K562 (cell line): Measurements from ENCODE around the gene WDR64. TPM values are rescaled to one million over a fixed set of nuclear protein-coding genes. Genes with fewer than 3 reads are reported as not detected.

ENCODE experiments used
- CBX1 ChIP-seq: sonication (generic); IDR thresholded peaks from 2 replicates; pipeline ENCODE4 v1.6.1; 2016; ENCODE audit warnings: antibody characterized with exemption, low read depth, mild to moderate bottlenecking
- CUX1 ChIP-seq: fragments of 200-800 bp; sonication (Bioruptor generic); IDR thresholded peaks from 2 replicates; pipeline ENCODE4 v1.6.1; 2016; ENCODE audit warnings: missing genetic modification characterization, missing compliant biosample characterization
- ELF2 ChIP-seq: fragments of 250-450 bp; sonication (Bioruptor Pico); IDR thresholded peaks from 2 replicates; pipeline ENCODE4 v1.5.0; 2021; ENCODE audit warnings: mild to moderate bottlenecking
- ELF4 ChIP-seq: fragments of 450-650 bp; formaldehyde crosslinking; IDR thresholded peaks from 2 replicates; pipeline ENCODE4 v1.4.0; 2022; ENCODE audit warnings: missing genetic modification characterization
- MYBL2 ChIP-seq, 2 experiments: fragments of 450-650 bp in 1 of 2; sonication (generic) in 1 of 2; formaldehyde crosslinking in 1 of 2; IDR thresholded peaks; 2 replicates each; pipeline versions ENCODE4 v1.6.1 to v1.8.1; 2017 to 2022; ENCODE audit warnings: borderline replicate concordance in 1 of 2, inconsistent platforms in 1 of 2, low read depth in 1 of 2, mild to moderate bottlenecking in 1 of 2, missing genetic modification reagents in 1 of 2, moderate library complexity in 1 of 2
- NR3C1 ChIP-seq: sonication (generic); formaldehyde crosslinking; IDR thresholded peaks from 2 replicates; pipeline ENCODE4 v1.8.1; 2022; ENCODE audit warnings: missing genetic modification reagents
- SMAD3 ChIP-seq: fragments of 450-650 bp; formaldehyde crosslinking; conservative IDR thresholded peaks from 2 replicates; pipeline ENCODE4 v1.4.0; 2020; ENCODE audit warnings: mild to moderate bottlenecking
- SMAD4 ChIP-seq: fragments of 250-450 bp; sonication (Bioruptor Pico); conservative IDR thresholded peaks from 2 replicates; pipeline ENCODE4 v1.8.0; 2021; ENCODE audit warnings: inconsistent platforms, mild to moderate bottlenecking, moderate library complexity
- TAL1 ChIP-seq: fragments of 450-650 bp; IDR thresholded peaks from 2 replicates; pipeline ENCODE4 v1.6.1; 2016; ENCODE audit warnings: mild to moderate bottlenecking
- ZBTB1 ChIP-seq: sonication (generic); formaldehyde crosslinking; IDR thresholded peaks from 2 replicates; pipeline ENCODE4 v1.8.1; 2023; ENCODE audit warnings: missing genetic modification reagents, low read depth, mild to moderate bottlenecking, borderline replicate concordance
- ZNF197 ChIP-seq: fragments of 200-800 bp; sonication (Bioruptor generic); IDR thresholded peaks from 2 replicates; pipeline ENCODE4 v1.6.1; 2016; ENCODE audit warnings: low read depth, missing genetic modification characterization, missing compliant biosample characterization
- ZNF830 ChIP-seq: fragments of 250-450 bp; sonication (Bioruptor Pico); IDR thresholded peaks from 2 replicates; pipeline ENCODE4 v1.5.0; 2021; ENCODE audit warnings: mild to moderate bottlenecking
- polyA plus RNA-seq, 8 experiments: library from polyadenylated mRNA; depleted of rRNA in 4 of 8; stranded (reverse) in 5 of 8; unstranded in 3 of 8; fragments of >200 nt; fragmentation: Nextera tagmentation in 2 of 8; fragmentation: Illumina TruSeq in 1 of 8; extraction: Ambion mirVana in 2 of 8; extraction: Trizol in 1 of 8; gene quantifications; 2 replicates each; pipeline versions ENCODE4 v1.2.1 to v1.2.3, GENCODE V29; 2011 to 2014; ENCODE audit warnings: inconsistent platforms in 1 of 8, missing spikeins in 1 of 8
- total RNA-seq, 7 experiments: library from RNA; depleted of rRNA in 6 of 7; stranded (reverse); fragments of >200 nt in 6 of 7; fragmentation: Illumina TruSeq in 2 of 7; extraction: Trizol in 2 of 7; gene quantifications; 2 replicates each; pipeline versions ENCODE4 v1.2.1 to v1.2.3, GENCODE V29; 2011 to 2021; ENCODE audit warnings: low replicate concordance in 1 of 7
- TF ChIP-seq, protein P1 (sequence below): fragments of 250-450 bp; sonication (Bioruptor Pico); IDR thresholded peaks from 2 replicates; pipeline ENCODE4 v1.8.0; 2021; ENCODE audit warnings: moderate library complexity, mild to moderate bottlenecking, inconsistent platforms
- TF ChIP-seq, protein P2 (sequence below), 2 experiments: fragments of 450-650 bp in 1 of 2; IDR thresholded peaks; 2 replicates each; pipeline ENCODE4 v1.6.1; 2011 to 2017; ENCODE audit warnings: low read depth in 2 of 2, antibody characterized with exemption in 1 of 2, borderline replicate concordance in 1 of 2, low read length in 1 of 2, mild to moderate bottlenecking in 1 of 2, mixed read lengths in 1 of 2; ENCODE audit not compliant: control insufficient read depth in 1 of 2

WDR64 gene
- total and polyA plus RNA-seq, 9 of the 15 experiments (the other 6 are each of a cell fraction or from before 2014, with no cell fraction given), result 0.06 to 0.29 (median 0.19) TPM; not detected in 5

GRCh38 chr1:241640149-241640866 is 11.8 kb upstream of the WDR64 start, which contains the start of the genes CHML and OPN3 (continued):
- TF ChIP-seq CUX1 (CRISPR knock-in tag), result no peak
- no peak for TF ChIP-seq NR3C1
- TF ChIP-seq CBX1, result no peak
- TF ChIP-seq SMAD4 (CRISPR knock-in tag), result peak; percentile 89
- TF ChIP-seq ELF4 (CRISPR knock-in tag), result no peak
- no peak for TF ChIP-seq TAL1
- TF ChIP-seq ZNF197, result no peak
- TF ChIP-seq ZNF830 (CRISPR knock-in tag), result no peak
- TF ChIP-seq, protein P1, sequence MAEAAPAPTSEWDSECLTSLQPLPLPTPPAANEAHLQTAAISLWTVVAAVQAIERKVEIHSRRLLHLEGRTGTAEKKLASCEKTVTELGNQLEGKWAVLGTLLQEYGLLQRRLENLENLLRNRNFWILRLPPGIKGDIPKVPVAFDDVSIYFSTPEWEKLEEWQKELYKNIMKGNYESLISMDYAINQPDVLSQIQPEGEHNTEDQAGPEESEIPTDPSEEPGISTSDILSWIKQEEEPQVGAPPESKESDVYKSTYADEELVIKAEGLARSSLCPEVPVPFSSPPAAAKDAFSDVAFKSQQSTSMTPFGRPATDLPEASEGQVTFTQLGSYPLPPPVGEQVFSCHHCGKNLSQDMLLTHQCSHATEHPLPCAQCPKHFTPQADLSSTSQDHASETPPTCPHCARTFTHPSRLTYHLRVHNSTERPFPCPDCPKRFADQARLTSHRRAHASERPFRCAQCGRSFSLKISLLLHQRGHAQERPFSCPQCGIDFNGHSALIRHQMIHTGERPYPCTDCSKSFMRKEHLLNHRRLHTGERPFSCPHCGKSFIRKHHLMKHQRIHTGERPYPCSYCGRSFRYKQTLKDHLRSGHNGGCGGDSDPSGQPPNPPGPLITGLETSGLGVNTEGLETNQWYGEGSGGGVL (CRISPR knock-in tag), result no peak
- TF ChIP-seq ZBTB1 (CRISPR knock-in tag), result peak; percentile 89; the same call in 1 of the 2 replicates
- TF ChIP-seq SMAD3, result no peak
- TF ChIP-seq MYBL2 (IDR thresholded peaks at IDR 0.05; ENCODE audit: low read depth), result no peak
- TF ChIP-seq MYBL2 (CRISPR knock-in tag; IDR thresholded peaks at IDR 0.05; ENCODE audit: borderline replicate concordance), result no peak
- no peak for TF ChIP-seq ELF2 (CRISPR knock-in tag)
- TF ChIP-seq, protein P2, sequence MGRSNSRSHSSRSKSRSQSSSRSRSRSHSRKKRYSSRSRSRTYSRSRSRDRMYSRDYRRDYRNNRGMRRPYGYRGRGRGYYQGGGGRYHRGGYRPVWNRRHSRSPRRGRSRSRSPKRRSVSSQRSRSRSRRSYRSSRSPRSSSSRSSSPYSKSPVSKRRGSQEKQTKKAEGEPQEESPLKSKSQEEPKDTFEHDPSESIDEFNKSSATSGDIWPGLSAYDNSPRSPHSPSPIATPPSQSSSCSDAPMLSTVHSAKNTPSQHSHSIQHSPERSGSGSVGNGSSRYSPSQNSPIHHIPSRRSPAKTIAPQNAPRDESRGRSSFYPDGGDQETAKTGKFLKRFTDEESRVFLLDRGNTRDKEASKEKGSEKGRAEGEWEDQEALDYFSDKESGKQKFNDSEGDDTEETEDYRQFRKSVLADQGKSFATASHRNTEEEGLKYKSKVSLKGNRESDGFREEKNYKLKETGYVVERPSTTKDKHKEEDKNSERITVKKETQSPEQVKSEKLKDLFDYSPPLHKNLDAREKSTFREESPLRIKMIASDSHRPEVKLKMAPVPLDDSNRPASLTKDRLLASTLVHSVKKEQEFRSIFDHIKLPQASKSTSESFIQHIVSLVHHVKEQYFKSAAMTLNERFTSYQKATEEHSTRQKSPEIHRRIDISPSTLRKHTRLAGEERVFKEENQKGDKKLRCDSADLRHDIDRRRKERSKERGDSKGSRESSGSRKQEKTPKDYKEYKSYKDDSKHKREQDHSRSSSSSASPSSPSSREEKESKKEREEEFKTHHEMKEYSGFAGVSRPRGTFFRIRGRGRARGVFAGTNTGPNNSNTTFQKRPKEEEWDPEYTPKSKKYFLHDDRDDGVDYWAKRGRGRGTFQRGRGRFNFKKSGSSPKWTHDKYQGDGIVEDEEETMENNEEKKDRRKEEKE (IDR thresholded peaks at IDR 0.05; ENCODE audit: borderline replicate concordance in 1 of 2, control insufficient read depth in 1 of 2, low read depth in 2 of 2, low read length in 1 of 2), result no peak
